Measurements from ENCODE around the gene SETBP1. TPM values are rescaled to one million over a fixed set of nuclear protein-coding genes. Genes with fewer than 3 reads are reported as not detected.

The SETBP1 gene
- total RNA-seq, 1 donor from 2014 or later = 80.0 TPM

DNA sequence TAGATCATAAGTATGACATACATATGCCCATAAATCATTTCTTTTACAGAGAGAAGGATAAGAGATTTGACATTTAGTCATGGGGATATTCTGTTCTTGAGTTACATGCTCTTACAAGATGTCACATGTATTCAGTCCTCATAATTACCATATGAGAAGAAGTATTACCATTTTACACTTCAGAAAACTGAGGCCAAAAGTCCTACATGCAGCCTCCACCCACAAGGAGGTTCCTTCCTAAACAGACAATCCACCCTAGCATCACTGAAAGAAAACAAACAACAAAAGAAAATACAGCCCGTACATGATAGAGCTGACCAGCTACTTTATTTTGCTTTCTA lies 335.1 kb downstream of the SETBP1 start:
- H3K4me3 Mint-ChIP-seq (ENCODE audit: unreplicated experiment) = no peak overlapping the region
- no peaks in the 10 kb centered on the region for H3K9me3 Mint-ChIP-seq (ENCODE audit: unreplicated experiment)
- H3K27me3 Mint-ChIP-seq (ENCODE audit: unreplicated experiment) = no peaks in the 10 kb centered on the region
- peak overlapping the region; percentile 32 for H3K27ac Mint-ChIP-seq (ENCODE audit: unreplicated experiment)
- peaks cover 55% of the 10 kb centered on the region for H3K4me1 Mint-ChIP-seq (ENCODE audit: unreplicated experiment)
- DNase-seq (ENCODE audit: extremely low spot score, unreplicated experiment) = no peak
- TF ChIP-seq, protein P1, sequence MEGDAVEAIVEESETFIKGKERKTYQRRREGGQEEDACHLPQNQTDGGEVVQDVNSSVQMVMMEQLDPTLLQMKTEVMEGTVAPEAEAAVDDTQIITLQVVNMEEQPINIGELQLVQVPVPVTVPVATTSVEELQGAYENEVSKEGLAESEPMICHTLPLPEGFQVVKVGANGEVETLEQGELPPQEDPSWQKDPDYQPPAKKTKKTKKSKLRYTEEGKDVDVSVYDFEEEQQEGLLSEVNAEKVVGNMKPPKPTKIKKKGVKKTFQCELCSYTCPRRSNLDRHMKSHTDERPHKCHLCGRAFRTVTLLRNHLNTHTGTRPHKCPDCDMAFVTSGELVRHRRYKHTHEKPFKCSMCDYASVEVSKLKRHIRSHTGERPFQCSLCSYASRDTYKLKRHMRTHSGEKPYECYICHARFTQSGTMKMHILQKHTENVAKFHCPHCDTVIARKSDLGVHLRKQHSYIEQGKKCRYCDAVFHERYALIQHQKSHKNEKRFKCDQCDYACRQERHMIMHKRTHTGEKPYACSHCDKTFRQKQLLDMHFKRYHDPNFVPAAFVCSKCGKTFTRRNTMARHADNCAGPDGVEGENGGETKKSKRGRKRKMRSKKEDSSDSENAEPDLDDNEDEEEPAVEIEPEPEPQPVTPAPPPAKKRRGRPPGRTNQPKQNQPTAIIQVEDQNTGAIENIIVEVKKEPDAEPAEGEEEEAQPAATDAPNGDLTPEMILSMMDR (IDR thresholded peaks at IDR 0.05) = no peak
- peaks cover 8% of the 10 kb centered on the region for H3K36me3 Mint-ChIP-seq (ENCODE audit: unreplicated experiment)

DNA sequence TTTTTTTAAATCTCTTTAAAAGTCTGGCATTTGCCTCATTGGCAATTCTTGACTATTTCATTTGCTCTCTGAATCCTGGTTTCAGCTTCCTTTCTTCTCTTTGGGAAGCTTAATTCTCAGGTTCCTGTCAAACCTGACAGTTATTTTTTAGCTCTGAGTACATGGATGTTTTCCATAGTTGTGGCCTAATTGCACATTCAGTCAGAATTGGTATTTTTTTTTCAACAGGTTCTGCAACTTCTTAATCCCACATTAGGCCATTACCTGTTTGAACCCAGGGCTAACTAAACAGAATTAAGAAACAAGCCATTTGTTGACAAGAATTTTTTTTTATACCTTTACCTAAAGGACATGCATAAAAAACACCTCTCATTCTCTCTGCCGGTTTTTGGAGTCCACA lies 338.8 kb downstream of the SETBP1 start:
- DNase-seq (ENCODE audit: extremely low spot score, unreplicated experiment) = no peak
- Mint-ChIP-seq H3K9me3 (ENCODE audit: unreplicated experiment) (no peaks in the 10 kb centered on the region), H3K27me3 (ENCODE audit: unreplicated experiment) (no peaks in the 10 kb centered on the region), H3K36me3 (ENCODE audit: unreplicated experiment) (no peaks in the 10 kb centered on the region), H3K4me3 (ENCODE audit: unreplicated experiment) (no peak overlapping the region), H3K4me1 (ENCODE audit: unreplicated experiment) (peaks cover 29% of the 10 kb centered on the region), H3K27ac (ENCODE audit: unreplicated experiment) (no peak overlapping the region)
- TF ChIP-seq, protein P1 (IDR thresholded peaks at IDR 0.05) = no peak

DNA sequence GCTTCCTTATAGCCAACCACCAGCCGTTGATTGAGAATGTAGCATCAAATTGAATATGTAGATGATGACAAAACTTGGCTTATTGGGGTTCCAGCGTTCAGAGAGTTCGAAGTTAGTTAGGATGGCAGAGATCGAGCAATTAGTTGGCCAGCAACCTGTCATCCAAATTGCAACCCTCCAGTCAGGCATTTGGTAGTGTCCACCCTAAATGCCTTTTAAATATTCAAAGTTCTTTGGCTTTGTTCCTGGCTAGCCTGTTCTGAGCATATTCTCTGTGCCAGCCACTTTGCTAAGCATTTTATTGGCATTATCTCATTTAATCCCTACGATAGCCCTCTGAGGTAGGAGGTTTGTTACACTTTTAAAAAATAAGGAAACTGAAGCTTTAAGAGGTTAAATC lies 342.8 kb downstream of the SETBP1 start:
- Mint-ChIP-seq H3K27ac (ENCODE audit: unreplicated experiment) (no peak overlapping the region), H3K9me3 (ENCODE audit: unreplicated experiment) (no peaks in the 10 kb centered on the region), H3K36me3 (ENCODE audit: unreplicated experiment) (no peaks in the 10 kb centered on the region), H3K4me3 (ENCODE audit: unreplicated experiment) (no peak overlapping the region), H3K27me3 (ENCODE audit: unreplicated experiment) (no peaks in the 10 kb centered on the region), H3K4me1 (ENCODE audit: unreplicated experiment) (no peaks in the 10 kb centered on the region)
- TF ChIP-seq, protein P1 (IDR thresholded peaks at IDR 0.05) = no peak
- DNase-seq (ENCODE audit: extremely low spot score, unreplicated experiment) = no peak

DNA sequence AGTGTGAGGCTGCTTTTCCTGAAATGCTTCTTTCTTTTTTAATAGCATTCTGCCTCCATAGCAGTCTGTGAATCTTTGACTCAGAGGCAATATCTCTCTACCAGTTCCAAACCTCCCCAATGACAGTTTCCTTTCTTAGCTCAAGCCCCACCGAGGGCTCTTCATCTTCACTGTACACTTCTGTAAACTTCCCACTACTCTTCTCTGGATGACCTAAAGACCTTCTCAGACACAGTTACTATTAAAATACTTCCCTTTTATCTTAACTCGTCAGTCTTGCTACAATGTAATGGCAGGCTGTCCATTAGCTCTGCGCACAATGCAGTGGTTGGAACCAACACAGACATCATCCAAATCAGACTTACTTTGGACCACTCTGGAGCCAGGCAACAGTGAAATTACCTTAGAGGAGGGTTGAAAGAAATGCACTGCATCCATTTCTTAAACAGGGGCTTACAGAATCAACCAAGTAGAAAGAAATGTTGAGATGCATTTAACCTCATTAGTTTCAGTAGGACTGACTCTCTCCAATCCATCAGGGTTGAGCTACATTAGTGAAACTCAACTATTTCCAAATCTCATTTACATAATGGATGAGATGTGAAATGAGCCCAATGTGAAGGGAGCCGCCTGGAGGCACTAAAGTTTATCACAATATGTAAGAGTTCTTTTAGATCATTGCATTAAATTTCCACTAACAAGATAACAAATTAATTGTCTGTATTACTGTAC lies 343.8 kb downstream of the SETBP1 start:
- H3K27ac Mint-ChIP-seq (ENCODE audit: unreplicated experiment) = no peak overlapping the region
- no peaks in the 10 kb centered on the region for H3K36me3 Mint-ChIP-seq (ENCODE audit: unreplicated experiment)
- TF ChIP-seq, protein P1 (IDR thresholded peaks at IDR 0.05) = no peak

DNA sequence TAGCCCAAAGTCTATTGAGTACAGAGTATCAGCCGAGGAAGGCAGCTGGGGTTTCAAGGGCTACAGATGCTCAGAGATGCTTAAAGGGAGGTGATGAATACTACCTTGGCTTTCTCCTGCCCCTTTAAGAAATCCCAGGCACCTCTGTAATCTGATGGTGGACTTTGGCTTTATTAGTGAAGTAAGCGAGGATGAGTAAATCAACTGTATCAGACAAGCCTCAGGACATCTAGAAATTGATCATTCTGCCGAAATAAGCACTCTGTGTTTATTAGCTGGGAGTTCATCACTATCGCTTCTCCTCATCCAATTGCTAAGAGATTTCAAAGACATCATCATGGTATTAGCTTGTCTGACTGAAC lies 344.4 kb downstream of the SETBP1 start:
- TF ChIP-seq, protein P1 (IDR thresholded peaks at IDR 0.05) = no peak
- H3K4me3 Mint-ChIP-seq (ENCODE audit: unreplicated experiment) = no peak overlapping the region
- DNase-seq (ENCODE audit: extremely low spot score, unreplicated experiment) = no peak
- H3K27me3 Mint-ChIP-seq (ENCODE audit: unreplicated experiment) = no peaks in the 10 kb centered on the region
- H3K4me1 Mint-ChIP-seq (ENCODE audit: unreplicated experiment) = no peaks in the 10 kb centered on the region
- no peaks in the 10 kb centered on the region for H3K36me3 Mint-ChIP-seq (ENCODE audit: unreplicated experiment)
- H3K27ac Mint-ChIP-seq (ENCODE audit: unreplicated experiment) = no peak overlapping the region
- H3K9me3 Mint-ChIP-seq (ENCODE audit: unreplicated experiment) = no peaks in the 10 kb centered on the region

More for the DNA sequence above, 343.8 kb downstream of the SETBP1 start:
- Mint-ChIP-seq H3K4me3 (ENCODE audit: unreplicated experiment) (no peak overlapping the region), H3K27me3 (ENCODE audit: unreplicated experiment) (no peaks in the 10 kb centered on the region), H3K9me3 (ENCODE audit: unreplicated experiment) (no peaks in the 10 kb centered on the region), H3K4me1 (ENCODE audit: unreplicated experiment) (no peaks in the 10 kb centered on the region)
- DNase-seq (ENCODE audit: extremely low spot score, unreplicated experiment) = no peak
